Keratinocyte (primary cell): ENCODE data around the gene SRA1.

Source experiments
- CTCF ChIP-seq, 3 experiments: IDR thresholded peaks in 1 of 3; conservative IDR thresholded peaks in 1 of 3; optimal IDR thresholded peaks in 1 of 3; 2 replicates in 2 of 3; 3 replicates in 1 of 3; pipeline versions ENCODE3 to v1.5.1; 2011; ENCODE audit warnings: low read length in 3 of 3, mild to moderate bottlenecking in 3 of 3, moderate library complexity in 2 of 3, control low read depth in 1 of 3, inconsistent platforms in 1 of 3; ENCODE audit not compliant: insufficient read depth in 2 of 3; ENCODE audit errors: extremely low read depth in 1 of 3
- EZH2 ChIP-seq: IDR thresholded peaks from one replicate; pipeline ENCODE4 v1.6.1; 2012; ENCODE audit warnings: inconsistent platforms, mild to moderate bottlenecking, low read length, moderate library complexity

- TF ChIP-seq CTCF (optimal IDR thresholded peaks at IDR 0.05 in 1 of 3, IDR thresholded peaks at IDR 0.05 in 1 of 3, conservative IDR thresholded peaks at IDR 0.05 in 1 of 3; ENCODE audit: extremely low read depth in 1 of 3, insufficient read depth in 2 of 3, low read length in 3 of 3) (no peak), EZH2 (no peak)
Measured at GRCh38 chr5:140573683-140574082, 16.4 kb upstream of the SRA1 start.
